OCI-LY7 (cell line): ENCODE results near the gene SERPINB5. TPM values are rescaled to one million over a fixed set of nuclear protein-coding genes. Genes with fewer than 3 reads are reported as not detected.

Source experiments
- BruUV-seq: library from RNA; stranded (reverse); fragments of 400-500 nt; replicated peaks from 2 replicates; lab custom pipeline; 2021; lab: Mats Ljungman, UMichigan
- CTCF ChIA-PET: fragments of 300-600 bp; sonication (Branson Sonifier 250); formaldehyde crosslinking; loops from one replicate; lab custom pipeline; 2022; ENCODE audit warnings: antibody characterized with exemption; ENCODE audit not compliant: unreplicated experiment; lab: Charles Lee
- POLR2A ChIA-PET: fragments of 300-600 bp; sonication (Branson Sonifier 250); formaldehyde crosslinking; loops from one replicate; lab custom pipeline; 2022; ENCODE audit warnings: antibody characterized with exemption; lab: Charles Lee
- DNase-seq: peaks from one replicate; pipeline ENCODE4 v3.0.0-alpha.2; 2015; ENCODE audit warnings: low spot score
- H2AFZ ChIP-seq: fragments of 200-600 bp; sonication (generic), shearing (Covaris generic); 2 replicates; pipeline ENCODE4 v1.6.1; 2014; ENCODE audit warnings: mild to moderate bottlenecking, antibody characterized with exemption, low read length, moderate library complexity
- H3K27ac ChIP-seq: fragments of 200-600 bp; sonication (generic); 2 replicates; pipeline ENCODE4 v1.5.1; 2014; ENCODE audit warnings: mixed run types, low read depth, mild to moderate bottlenecking, moderate library complexity, low read length, inconsistent platforms; ENCODE audit not compliant: poor library complexity, severe bottlenecking
- H3K36me3 ChIP-seq: fragments of 200-600 bp; sonication (generic); 2 replicates; pipeline ENCODE4 v1.6.1; 2014; ENCODE audit warnings: mild to moderate bottlenecking, antibody characterized with exemption, low read length, moderate library complexity, mixed read lengths; ENCODE audit not compliant: insufficient read depth
- H3K4me1 ChIP-seq: fragments of 200-600 bp; sonication (generic); 2 replicates; pipeline ENCODE4 v1.5.1; 2014; ENCODE audit warnings: mild to moderate bottlenecking, low read length; ENCODE audit not compliant: insufficient read depth, poor library complexity, severe bottlenecking
- H3K4me2 ChIP-seq: fragments of 200-600 bp; sonication (generic); 2 replicates; pipeline ENCODE4 v1.6.1; 2014; ENCODE audit warnings: mild to moderate bottlenecking, low read length
- H3K4me3 ChIP-seq: fragments of 200-600 bp; sonication (generic); 2 replicates; pipeline ENCODE4 v1.5.1; 2014; ENCODE audit warnings: mild to moderate bottlenecking, low read depth, low read length; ENCODE audit not compliant: poor library complexity, severe bottlenecking
- H3K79me2 ChIP-seq: fragments of 200-600 bp; sonication (generic); 2 replicates; pipeline ENCODE4 v1.6.1; 2016; ENCODE audit warnings: low read depth, mild to moderate bottlenecking, low read length, moderate library complexity, mixed read lengths; ENCODE audit not compliant: insufficient read depth
- H3K9me2 ChIP-seq: fragments of 200-600 bp; sonication (generic); 2 replicates; pipeline ENCODE4 v1.6.1; 2016; ENCODE audit warnings: mild to moderate bottlenecking, low read length, mixed read lengths; ENCODE audit not compliant: insufficient read depth
- H3K9me3 ChIP-seq: fragments of 200-600 bp; sonication (generic); 2 replicates; pipeline ENCODE4 v1.6.1; 2014; ENCODE audit warnings: mild to moderate bottlenecking, mixed run types, low read length, mixed read lengths
- H4K20me1 ChIP-seq: fragments of 200-600 bp; sonication (generic); 2 replicates; pipeline ENCODE4 v1.6.1; 2014; ENCODE audit warnings: mild to moderate bottlenecking, antibody characterized with exemption, low read length, moderate library complexity, mixed read lengths; ENCODE audit not compliant: insufficient read depth
- CTCF ChIP-seq: fragments of 200-600 bp; sonication (generic); conservative IDR thresholded peaks from 2 replicates; pipeline ENCODE4 v1.5.1; 2014; ENCODE audit warnings: mild to moderate bottlenecking, antibody characterized with exemption, low read length, moderate library complexity, mixed read lengths
- EZH2phosphoT487 ChIP-seq: fragments of 200-600 bp; sonication (generic); IDR thresholded peaks from 2 replicates; pipeline ENCODE4 v1.6.1; 2018; ENCODE audit warnings: low read depth, borderline replicate concordance, mild to moderate bottlenecking, mixed run types, antibody characterized with exemption, low read length, moderate library complexity, mixed read lengths
- intact Hi-C: fragments of 100-400 bp; cut with micrococcal nuclease; formaldehyde crosslinking; loops from one replicate; pipeline ENCODE4 v1.10.0; 2022; ENCODE audit not compliant: unreplicated experiment
- total RNA-seq, 2 experiments: library from RNA; depleted of rRNA in 1 of 2; stranded (reverse); fragments of >200 nt in 1 of 2; shearing (Covaris generic) in 1 of 2; gene quantifications; 2 replicates each; pipeline ENCODE4 v1.2.3, GENCODE V29; 2014 to 2022

The SERPINB5 gene
- total RNA-seq, 2 experiments from 2014 or later, result not detected

DNA sequence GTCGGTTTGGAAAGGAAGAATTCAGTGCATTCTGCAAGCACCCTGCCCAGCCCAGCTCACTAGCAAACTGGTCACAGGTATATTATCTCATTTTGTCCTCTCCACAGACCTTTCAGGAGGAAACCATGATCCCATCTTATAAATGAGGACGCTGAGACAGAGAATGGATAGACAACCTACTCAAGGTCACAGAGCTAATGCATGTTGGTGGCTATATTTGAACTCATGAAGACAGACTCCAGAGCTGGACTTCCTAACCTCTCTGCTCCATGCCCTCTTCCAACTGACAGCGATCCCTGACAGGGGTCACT lies 29.5 kb downstream of the SERPINB5 start:
- BruUV-seq, result no TSS peak
- Histone ChIP-seq H3K9me2 (no peaks in the 10 kb centered on the region), H3K9me3 (no peaks in the 10 kb centered on the region), H4K20me1 (no peaks in the 10 kb centered on the region), H3K27ac (no peak overlapping the region), H3K79me2 (no peaks in the 10 kb centered on the region), H3K4me2 (no peak overlapping the region), H3K36me3 (no peaks in the 10 kb centered on the region), H3K4me1 (no peaks in the 10 kb centered on the region), H3K4me3 (no peak overlapping the region), H2AFZ (no peak overlapping the region)
- CTCF ChIA-PET, result no interaction called here
- peak; percentile 41 for TF ChIP-seq CTCF
- TF ChIP-seq EZH2phosphoT487, result no peak
- no peak for DNase-seq
- POLR2A ChIA-PET, result no interaction called here
- intact Hi-C loops, result no loop called here

- H3K9me3 ChIP-seq, result no peaks in the 10 kb centered on the region
- H4K20me1 ChIP-seq, result no peaks in the 10 kb centered on the region
- H3K4me1 ChIP-seq, result no peaks in the 10 kb centered on the region
- ChIA-PET CTCF (no interaction called here), POLR2A (no interaction called here)
- no peaks in the 10 kb centered on the region for H3K9me2 ChIP-seq
- no peak for TF ChIP-seq EZH2phosphoT487
- TF ChIP-seq CTCF, result no peak
- intact Hi-C loops, result no loop called here
- no peaks in the 10 kb centered on the region for H3K36me3 ChIP-seq
- no peaks in the 10 kb centered on the region for H3K79me2 ChIP-seq
- H3K4me2 ChIP-seq, result no peak overlapping the region
- no peak for DNase-seq
- H3K27ac ChIP-seq, result no peak overlapping the region
- H3K4me3 ChIP-seq, result no peak overlapping the region
- no peak overlapping the region for H2AFZ ChIP-seq
- no TSS peak for BruUV-seq
Measured at GRCh38 chr18:63508596-63508995, 31.8 kb downstream of the SERPINB5 start.

DNA sequence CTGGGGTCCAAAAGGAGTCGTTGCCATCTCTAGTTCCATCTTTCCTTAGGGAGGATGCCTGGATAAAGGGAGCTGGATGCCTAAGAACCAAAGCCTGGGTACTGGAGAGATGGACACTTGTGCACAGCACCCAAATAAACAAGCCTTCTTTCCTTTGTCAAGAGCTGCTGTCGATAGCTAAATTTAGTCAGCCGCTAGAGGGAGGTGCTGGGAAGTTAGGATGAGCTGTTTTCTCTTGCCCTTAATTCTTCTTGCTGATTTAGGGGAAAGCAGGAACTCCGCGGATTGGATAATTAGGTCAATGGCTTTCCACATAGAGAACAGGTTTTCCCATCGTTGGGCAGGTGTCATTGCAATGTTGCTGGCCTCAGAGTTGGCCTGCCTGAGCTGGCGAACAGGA lies 34.5 kb downstream of the SERPINB5 start:
- DNase-seq, result peak; percentile 7
- Histone ChIP-seq H3K27ac (no peak overlapping the region), H2AFZ (no peak overlapping the region), H3K4me2 (no peak overlapping the region), H3K4me1 (no peaks in the 10 kb centered on the region), H3K4me3 (no peak overlapping the region), H3K36me3 (no peaks in the 10 kb centered on the region), H3K9me3 (no peaks in the 10 kb centered on the region), H4K20me1 (no peaks in the 10 kb centered on the region), H3K9me2 (no peaks in the 10 kb centered on the region), H3K79me2 (no peaks in the 10 kb centered on the region)
- TF ChIP-seq CTCF (peak; percentile 59), EZH2phosphoT487 (no peak)
- intact Hi-C loops, result no loop called here
- ChIA-PET CTCF (no interaction called here), POLR2A (no interaction called here)
- BruUV-seq, result no TSS peak
